Measurements from ENCODE around the gene FBLN1.

Gene FBLN1

GRCh38 chr22:45638834-45639746, 136.4 kb downstream of the FBLN1 start:
- H3K4me2 ChIP-seq (ENCODE audit: low read length) = no peak overlapping the region

GRCh38 chr22:45639747-45640102, 137.0 kb downstream of the FBLN1 start:
- Histone ChIP-seq H3K4me2 (ENCODE audit: low read length) (no peak overlapping the region), H3K9me2 (ENCODE audit: low read depth, low read length) (no peaks in the 10 kb centered on the region), H3K79me2 (ENCODE audit: insufficient read depth, low read length) (no peaks in the 10 kb centered on the region), H3K9me3 (ENCODE audit: low read length) (no peaks in the 10 kb centered on the region), H4K20me1 (ENCODE audit: insufficient read depth, low read length) (no peaks in the 10 kb centered on the region), H3K4me1 (ENCODE audit: insufficient read depth, low read length, severe bottlenecking) (peaks cover 10% of the 10 kb centered on the region), H3K4me3 (ENCODE audit: low read depth, low read length, poor library complexity, severe bottlenecking) (no peak overlapping the region), H2AFZ (ENCODE audit: low read length) (no peak overlapping the region), H3K9ac (ENCODE audit: low read length) (no peak overlapping the region), H3K36me3 (ENCODE audit: insufficient read depth, low read length) (no peaks in the 10 kb centered on the region), H3F3A (ENCODE audit: insufficient read depth, low read length) (no peaks in the 10 kb centered on the region), H3K27ac (ENCODE audit: low read depth, low read length, poor library complexity, severe bottlenecking) (no peak overlapping the region), H3K27me3 (ENCODE audit: insufficient read depth, low read length) (no peaks in the 10 kb centered on the region)
- no peak for TF ChIP-seq EZH2 (IDR thresholded peaks at IDR 0.05; ENCODE audit: borderline replicate concordance, low read length)
- TF ChIP-seq CTCF (IDR thresholded peaks at IDR 0.05; ENCODE audit: low read length) = no peak

More at GRCh38 chr22:45638834-45639746, 136.4 kb downstream of the FBLN1 start:
- no peaks in the 10 kb centered on the region for H3K27me3 ChIP-seq (ENCODE audit: insufficient read depth, low read length)
- TF ChIP-seq CTCF (IDR thresholded peaks at IDR 0.05; ENCODE audit: low read length) (no peak), EZH2 (IDR thresholded peaks at IDR 0.05; ENCODE audit: borderline replicate concordance, low read length) (no peak)
- no peak overlapping the region for H3K9ac ChIP-seq (ENCODE audit: low read length)
- H3K9me2 ChIP-seq (ENCODE audit: low read depth, low read length) = no peaks in the 10 kb centered on the region
- peaks cover 9% of the 10 kb centered on the region for H3K4me1 ChIP-seq (ENCODE audit: insufficient read depth, low read length, severe bottlenecking)
- no peak overlapping the region for H3K4me3 ChIP-seq (ENCODE audit: low read depth, low read length, poor library complexity, severe bottlenecking)
- H4K20me1 ChIP-seq (ENCODE audit: insufficient read depth, low read length) = no peaks in the 10 kb centered on the region
- H3K9me3 ChIP-seq (ENCODE audit: low read length) = no peaks in the 10 kb centered on the region
- H2AFZ ChIP-seq (ENCODE audit: low read length) = no peak overlapping the region
- no peak overlapping the region for H3K27ac ChIP-seq (ENCODE audit: low read depth, low read length, poor library complexity, severe bottlenecking)
- no peaks in the 10 kb centered on the region for H3K79me2 ChIP-seq (ENCODE audit: insufficient read depth, low read length)
- no peaks in the 10 kb centered on the region for H3F3A ChIP-seq (ENCODE audit: insufficient read depth, low read length)
- H3K36me3 ChIP-seq (ENCODE audit: insufficient read depth, low read length) = no peaks in the 10 kb centered on the region

GRCh38 chr22:45640291-45640940, 137.7 kb downstream of the FBLN1 start:
- Histone ChIP-seq H3K27ac (ENCODE audit: low read depth, low read length, poor library complexity, severe bottlenecking) (no peak overlapping the region), H3K9ac (ENCODE audit: low read length) (no peak overlapping the region), H3K36me3 (ENCODE audit: insufficient read depth, low read length) (no peaks in the 10 kb centered on the region), H2AFZ (ENCODE audit: low read length) (no peak overlapping the region), H4K20me1 (ENCODE audit: insufficient read depth, low read length) (no peaks in the 10 kb centered on the region), H3K27me3 (ENCODE audit: insufficient read depth, low read length) (no peaks in the 10 kb centered on the region), H3F3A (ENCODE audit: insufficient read depth, low read length) (no peaks in the 10 kb centered on the region), H3K4me1 (ENCODE audit: insufficient read depth, low read length, severe bottlenecking) (peaks cover 17% of the 10 kb centered on the region), H3K4me2 (ENCODE audit: low read length) (no peak overlapping the region), H3K79me2 (ENCODE audit: insufficient read depth, low read length) (no peaks in the 10 kb centered on the region), H3K9me2 (ENCODE audit: low read depth, low read length) (no peaks in the 10 kb centered on the region), H3K9me3 (ENCODE audit: low read length) (no peaks in the 10 kb centered on the region), H3K4me3 (ENCODE audit: low read depth, low read length, poor library complexity, severe bottlenecking) (no peak overlapping the region)
- TF ChIP-seq EZH2 (IDR thresholded peaks at IDR 0.05; ENCODE audit: borderline replicate concordance, low read length) (no peak), CTCF (IDR thresholded peaks at IDR 0.05; ENCODE audit: low read length) (no peak)

All from OCI-LY1 (cell line).